ENCODE measurements around the gene SYCE1L. TPM values are rescaled to one million over a fixed set of nuclear protein-coding genes. Genes with fewer than 3 reads are reported as not detected.

Gene SYCE1L
- total RNA-seq, 1 experiment from 2014 or later: 1.7 TPM

GRCh38 chr16:77227745-77228144, 28.5 kb downstream of the SYCE1L start:
- Histone ChIP-seq H4K20me1 (ENCODE audit: low read length) (no peaks in the 10 kb centered on the region), H3K79me2 (ENCODE audit: low read length) (no peaks in the 10 kb centered on the region), H3K4me1 (ENCODE audit: insufficient read depth, low read length) (peaks cover 4% of the 10 kb centered on the region), H3K9me2 (replicated peaks; ENCODE audit: low read length) (no peaks in the 10 kb centered on the region), H3K27me3 (ENCODE audit: low read length) (no peaks in the 10 kb centered on the region), H3K9me3 (ENCODE audit: low read length) (no peaks in the 10 kb centered on the region), H3K27ac (ENCODE audit: low read length) (no peak overlapping the region), H3K4me3 (ENCODE audit: low read length) (no peak overlapping the region), H3K36me3 (ENCODE audit: low read depth, low read length) (no peaks in the 10 kb centered on the region), H3K9ac (ENCODE audit: low read length) (no peak overlapping the region), H3F3A (ENCODE audit: low read length, unreplicated experiment) (no peaks in the 10 kb centered on the region), H3K4me2 (ENCODE audit: low read length) (no peak overlapping the region), H2AFZ (ENCODE audit: low read length) (no peak overlapping the region)
- intact Hi-C loops (cut with micrococcal nuclease): no loop called here
- ChIA-PET POLR2A (ENCODE audit: unreplicated experiment) (no interaction called here), CTCF (no interaction called here)
- ATAC-seq (no peak), DNase-seq (no peak)
- no peak for TF ChIP-seq EZH2phosphoT487 (IDR thresholded peaks at IDR 0.05; ENCODE audit: borderline replicate concordance, low read length)
- no peak for TF ChIP-seq CTCF (conservative IDR thresholded peaks at IDR 0.05; ENCODE audit: low read depth, low read length)
- TF ChIP-seq EZH2 (IDR thresholded peaks at IDR 0.05; ENCODE audit: low read length, unreplicated experiment): no peak
- BruUV-seq (replicated peaks): no TSS peak

- no peaks in the 10 kb centered on the region for H3K9me3 ChIP-seq (ENCODE audit: low read length)
- H3K79me2 ChIP-seq (ENCODE audit: low read length): no peaks in the 10 kb centered on the region
- no peak overlapping the region for H3K27ac ChIP-seq (ENCODE audit: low read length)
- intact Hi-C loops (cut with micrococcal nuclease): no loop called here
- no peaks in the 10 kb centered on the region for H3K9me2 ChIP-seq (replicated peaks; ENCODE audit: low read length)
- no TSS peak for BruUV-seq (replicated peaks)
- no peaks in the 10 kb centered on the region for H4K20me1 ChIP-seq (ENCODE audit: low read length)
- H2AFZ ChIP-seq (ENCODE audit: low read length): no peak overlapping the region
- no peak overlapping the region for H3K4me3 ChIP-seq (ENCODE audit: low read length)
- H3K27me3 ChIP-seq (ENCODE audit: low read length): no peaks in the 10 kb centered on the region
- no peak overlapping the region for H3K9ac ChIP-seq (ENCODE audit: low read length)
- CTCF ChIA-PET: no interaction called here
- DNase-seq (no peak), ATAC-seq (no peak)
- no peak overlapping the region for H3K4me2 ChIP-seq (ENCODE audit: low read length)
- no peaks in the 10 kb centered on the region for H3F3A ChIP-seq (ENCODE audit: low read length, unreplicated experiment)
- H3K36me3 ChIP-seq (ENCODE audit: low read depth, low read length): no peaks in the 10 kb centered on the region; the same call in 1 of the 2 replicates
- POLR2A ChIA-PET (ENCODE audit: unreplicated experiment): no interaction called here
- no peaks in the 10 kb centered on the region for H3K4me1 ChIP-seq (ENCODE audit: insufficient read depth, low read length)
- TF ChIP-seq EZH2phosphoT487 (IDR thresholded peaks at IDR 0.05; ENCODE audit: borderline replicate concordance, low read length): no peak
- TF ChIP-seq CTCF (conservative IDR thresholded peaks at IDR 0.05; ENCODE audit: low read depth, low read length): no peak
- no peak for TF ChIP-seq EZH2 (IDR thresholded peaks at IDR 0.05; ENCODE audit: low read length, unreplicated experiment)
Observed at GRCh38 chr16:77231047-77231446, 31.8 kb downstream of the SYCE1L start.

- Histone ChIP-seq H3K9ac (ENCODE audit: low read length) (no peak overlapping the region), H3K36me3 (ENCODE audit: low read depth, low read length) (no peaks in the 10 kb centered on the region; the same call in 1 of the 2 replicates), H3F3A (ENCODE audit: low read length, unreplicated experiment) (no peaks in the 10 kb centered on the region), H3K4me2 (ENCODE audit: low read length) (peak overlapping the region; percentile 62), H3K4me3 (ENCODE audit: low read length) (peak overlapping the region; percentile 44), H4K20me1 (ENCODE audit: low read length) (no peaks in the 10 kb centered on the region), H3K27me3 (ENCODE audit: low read length) (no peaks in the 10 kb centered on the region), H2AFZ (ENCODE audit: low read length) (0 out of 2 replicates have a peak overlapping the region, but pooled peaks have one; percentile 38), H3K79me2 (ENCODE audit: low read length) (no peaks in the 10 kb centered on the region), H3K4me1 (ENCODE audit: insufficient read depth, low read length) (0 out of 2 replicates have a peak, but pooled peaks cover 7% of the 10 kb centered on the region), H3K9me3 (ENCODE audit: low read length) (no peaks in the 10 kb centered on the region), H3K9me2 (replicated peaks; ENCODE audit: low read length) (no peaks in the 10 kb centered on the region), H3K27ac (ENCODE audit: low read length) (no peak overlapping the region)
- ChIA-PET CTCF (no interaction called here), POLR2A (ENCODE audit: unreplicated experiment) (no interaction called here)
- intact Hi-C loops (cut with micrococcal nuclease): no loop called here
- BruUV-seq (replicated peaks): no TSS peak
- DNase-seq (no peak), ATAC-seq (no peak)
- no peak for TF ChIP-seq EZH2phosphoT487 (IDR thresholded peaks at IDR 0.05; ENCODE audit: borderline replicate concordance, low read length)
- TF ChIP-seq EZH2 (IDR thresholded peaks at IDR 0.05; ENCODE audit: low read length, unreplicated experiment): no peak
Observed at GRCh38 chr16:77233799-77234519, 34.8 kb downstream of the SYCE1L start.
